Gastroesophageal sphincter (tissue), 3 donors: ENCODE measurements around the gene FLNC.

Source experiments
- CTCF ChIP-seq, 4 experiments: fragments of 200-600 bp in 2 of 4; fragments of 450-650 bp in 2 of 4; sonication (generic) in 1 of 4; IDR thresholded peaks; one replicate each; pipeline ENCODE4 v1.5.1; 2017 to 2019; ENCODE audit warnings: antibody characterized with exemption in 4 of 4, mild to moderate bottlenecking in 2 of 4, moderate library complexity in 2 of 4
- POLR2A ChIP-seq, 2 donors: fragments of 450-650 bp; IDR thresholded peaks; one replicate each; pipeline ENCODE4 v1.6.1; 2017; ENCODE audit warnings: antibody characterized with exemption in 2 of 2, mild to moderate bottlenecking in 2 of 2, moderate library complexity in 1 of 2

- TF ChIP-seq POLR2A (IDR thresholded peaks at IDR 0.05) (no peak), CTCF (IDR thresholded peaks at IDR 0.05) (peak in 1 of 4 experiments; percentile 13)
Measured at GRCh38 chr7:128891110-128891941, 61.1 kb downstream of the FLNC start.
